Measurements from ENCODE around the gene FBXL14. TPM values are rescaled to one million over a fixed set of nuclear protein-coding genes. Genes with fewer than 3 reads are reported as not detected.

FBXL14 gene
- total RNA-seq (10 to 100 TPM in 5 of 7 donors, 1 to 10 TPM in 2; 8.3 to 16.2 (median 12.0) TPM), polyA plus RNA-seq (10 to 100 TPM in 1 of 2 donors, 1 to 10 TPM in 1; 1.3 to 10.8 TPM)
- long read RNA-seq, donor 1, partial matches to known transcripts = 0 of 1 reads
- long read RNA-seq, donor 1, other reads (novel, unspliced or antisense) = 1 of 1 reads
- long read RNA-seq, donor 2 = 0 reads
- long read RNA-seq, donor 3, partial matches to known transcripts = 0 of 75 reads
- long read RNA-seq, donor 3, other reads (novel, unspliced or antisense) = 73 of 75 reads

- H3K9me3 ChIP-seq = no peaks in the 10 kb centered on the region
- H3K27ac ChIP-seq = peak within 1 kb of the TSS; percentile 86 to 87
- WGBS, 3 donors = 1% methylated on average over 70 to 115 of the region's 115 CpGs
- peak within 1 kb of the TSS; percentile 68 for H3K4me3 ChIP-seq
- intact Hi-C loops (cut with DNase I) = loop anchor here in 1 of 4 donors (10.0 kb wide), 2 partner anchors 840 to 1020 kb away; partner anchors contain the start of gene WNK1
- H3K4me1 ChIP-seq (ENCODE audit: insufficient read depth) = peaks cover 18% of the 10 kb centered on the region
- peak; percentile 89 to 93 (median 92) for DNase-seq
- no peaks in the 10 kb centered on the region for H3K27me3 ChIP-seq
- H3K36me3 ChIP-seq = no peaks in the 10 kb centered on the region
- TF ChIP-seq EP300 (IDR thresholded peaks at IDR 0.05) (peak; percentile 30), POLR2A (IDR thresholded peaks at IDR 0.05) (peak; percentile 34), CTCF (IDR thresholded peaks at IDR 0.05) (peak in 1 of 3 donors; percentile 13)
Observed at GRCh38 chr12:1594261-1595025, at the start of gene FBXL14. Gene FBXL14, minus strand, starts transcription at chr12:1594581. Its CDS starts 515 bp downstream, at chr12:1594066.

DNA sequence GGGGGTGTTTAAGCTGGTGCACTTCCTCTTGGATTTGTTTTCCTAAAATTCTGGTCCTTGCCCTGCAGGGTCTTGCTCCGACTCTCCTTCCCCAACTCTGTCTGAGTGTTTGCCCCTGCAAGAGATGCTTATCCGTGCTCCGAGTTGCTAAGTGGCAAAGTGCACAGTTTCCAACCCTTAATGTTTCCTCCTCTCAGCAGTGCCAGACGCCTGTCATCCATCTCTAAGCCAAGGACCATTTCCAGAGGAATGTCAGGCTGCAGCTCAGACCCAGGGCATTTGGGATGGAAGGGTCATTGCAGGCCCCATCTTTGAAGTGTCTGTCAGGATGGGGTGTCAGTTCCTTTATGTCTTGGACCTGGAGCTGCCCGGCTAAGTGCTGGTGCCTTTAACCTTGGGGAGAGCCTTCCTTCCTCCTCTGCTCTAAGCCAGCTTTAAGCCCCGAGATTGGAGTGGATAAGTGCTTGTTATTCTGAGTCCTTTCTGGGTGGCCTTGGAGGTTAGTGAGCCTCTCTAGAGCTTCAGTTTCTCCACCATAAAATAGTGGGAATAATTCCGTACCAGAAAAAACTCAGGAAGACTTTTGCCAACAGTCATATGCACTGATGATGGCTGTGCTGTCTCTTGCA, 49.6 kb upstream of the FBXL14 start:
- peaks cover 3% of the 10 kb centered on the region for H3K4me1 ChIP-seq (ENCODE audit: insufficient read depth)
- no peak overlapping the region for H3K4me3 ChIP-seq
- DNase-seq = no peak
- H3K9me3 ChIP-seq = no peaks in the 10 kb centered on the region
- intact Hi-C loops (cut with DNase I) = loop anchor here in 1 of 4 donors (10.0 kb wide), 1 partner anchor 941 kb away; no protein-coding TSS in a partner anchor
- 41 to 61% (median 55%) methylated on average over 7 of the region's 7 CpGs for WGBS, 3 donors
- no peak overlapping the region for H3K27ac ChIP-seq
- no peaks in the 10 kb centered on the region for H3K27me3 ChIP-seq
- TF ChIP-seq CTCF (IDR thresholded peaks at IDR 0.05) (no peak), POLR2A (IDR thresholded peaks at IDR 0.05) (no peak), EP300 (IDR thresholded peaks at IDR 0.05) (no peak)
- H3K36me3 ChIP-seq = no peaks in the 10 kb centered on the region

DNA sequence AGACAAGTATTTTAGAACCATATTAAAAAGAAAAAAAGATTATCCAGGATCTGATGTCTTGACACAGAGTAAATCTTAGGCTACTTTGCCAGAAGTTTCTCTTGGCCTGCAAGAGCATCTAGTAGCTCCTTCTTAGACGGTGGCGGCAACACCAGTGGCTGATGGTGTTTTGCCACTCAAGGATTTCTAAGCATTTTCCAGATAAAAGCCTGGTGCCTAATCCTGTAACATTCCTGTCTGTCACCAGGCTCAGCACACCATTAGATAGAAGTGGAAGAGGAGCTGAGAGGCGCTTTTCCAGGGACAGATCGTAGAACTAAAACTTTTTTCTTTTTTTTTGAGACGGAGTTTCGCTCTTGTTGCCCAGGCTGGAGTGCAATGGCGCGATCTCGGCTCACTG, 48.7 kb upstream of the FBXL14 start:
- no peaks in the 10 kb centered on the region for H3K27me3 ChIP-seq
- H3K4me1 ChIP-seq (ENCODE audit: insufficient read depth) = peaks cover 3% of the 10 kb centered on the region
- no peaks in the 10 kb centered on the region for H3K36me3 ChIP-seq
- H3K27ac ChIP-seq = no peak overlapping the region
- H3K9me3 ChIP-seq = no peaks in the 10 kb centered on the region
- WGBS, 3 donors = 89 to 94% (median 89%) methylated on average over 9 of the region's 9 CpGs
- DNase-seq = no peak
- intact Hi-C loops (cut with DNase I) = loop anchor here in 1 of 4 donors (10.0 kb wide), 1 partner anchor 942 kb away; no protein-coding TSS in a partner anchor
- no peak for TF ChIP-seq POLR2A (IDR thresholded peaks at IDR 0.05)
- no peak for TF ChIP-seq EP300 (IDR thresholded peaks at IDR 0.05)
- no peak for TF ChIP-seq CTCF (IDR thresholded peaks at IDR 0.05)
- no peak overlapping the region for H3K4me3 ChIP-seq

GRCh38 chr12:1642513-1642912, 48.1 kb upstream of the FBXL14 start:
- no peak for DNase-seq
- H3K9me3 ChIP-seq = no peaks in the 10 kb centered on the region
- H3K36me3 ChIP-seq = no peaks in the 10 kb centered on the region
- H3K4me3 ChIP-seq = no peak overlapping the region
- TF ChIP-seq POLR2A (IDR thresholded peaks at IDR 0.05) (no peak), CTCF (IDR thresholded peaks at IDR 0.05) (no peak), EP300 (IDR thresholded peaks at IDR 0.05) (no peak)
- intact Hi-C loops (cut with DNase I) = loop anchor here in 1 of 4 donors (10.0 kb wide), 1 partner anchor 942 kb away; no protein-coding TSS in a partner anchor
- H3K27me3 ChIP-seq = no peaks in the 10 kb centered on the region
- H3K27ac ChIP-seq = no peak overlapping the region
- WGBS, 3 donors = 72 to 81% (median 73%) methylated on average over 7 of the region's 7 CpGs
- peaks cover 3% of the 10 kb centered on the region for H3K4me1 ChIP-seq (ENCODE audit: insufficient read depth)

All from ovary (tissue), 10 donors.